ENCODE measurements around the gene DOC2B.

Gene DOC2B

GRCh38 chr17:160336-160735, 21.1 kb downstream of the DOC2B start:
- DNase-seq: no peak

- no peak for DNase-seq
Measured at GRCh38 chr17:159609-160008, 21.8 kb downstream of the DOC2B start.

GRCh38 chr17:158379-158778, 23.1 kb downstream of the DOC2B start:
- DNase-seq: no peak

GRCh38 chr17:157901-158300, 23.5 kb downstream of the DOC2B start:
- no peak for DNase-seq

- DNase-seq: no peak
Measured at GRCh38 chr17:156946-157345, 24.5 kb downstream of the DOC2B start.

GRCh38 chr17:156094-156621, 25.3 kb downstream of the DOC2B start:
- DNase-seq: no peak

- no peak for DNase-seq
Measured at GRCh38 chr17:155576-155975, 25.9 kb downstream of the DOC2B start.

- DNase-seq: no peak
Measured at GRCh38 chr17:153851-154250, 27.6 kb downstream of the DOC2B start.

DNA sequence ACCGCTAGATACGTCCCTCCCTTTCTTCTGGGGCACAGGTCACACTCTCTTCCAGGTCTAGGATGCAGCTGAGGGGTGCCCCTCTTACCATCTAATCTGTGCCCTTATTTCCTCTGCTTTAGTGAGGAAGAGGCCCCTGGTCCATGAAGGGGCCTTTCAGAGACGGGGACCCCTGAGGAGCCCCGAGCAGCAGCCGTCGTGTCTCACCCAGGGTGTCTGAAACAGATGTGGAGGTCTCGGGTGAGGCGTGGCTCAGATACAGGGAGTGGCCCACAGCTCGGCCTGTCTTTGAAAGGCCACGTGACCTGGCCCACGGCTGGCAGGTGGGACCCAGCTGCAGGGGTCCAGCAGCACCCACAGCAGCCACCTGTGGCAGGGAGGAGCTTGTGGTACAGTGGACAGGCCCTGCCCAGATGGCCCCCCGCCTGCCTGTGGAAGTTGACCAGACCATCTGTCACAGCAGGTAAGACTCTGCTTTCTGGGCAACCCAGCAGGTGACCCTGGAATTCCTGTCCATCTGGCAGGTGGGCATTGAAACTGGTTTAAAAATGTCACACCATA, 28.5 kb downstream of the DOC2B start:
- no peak for DNase-seq

GRCh38 chr17:151886-152859, 29.3 kb downstream of the DOC2B start:
- no peak for DNase-seq

DNA sequence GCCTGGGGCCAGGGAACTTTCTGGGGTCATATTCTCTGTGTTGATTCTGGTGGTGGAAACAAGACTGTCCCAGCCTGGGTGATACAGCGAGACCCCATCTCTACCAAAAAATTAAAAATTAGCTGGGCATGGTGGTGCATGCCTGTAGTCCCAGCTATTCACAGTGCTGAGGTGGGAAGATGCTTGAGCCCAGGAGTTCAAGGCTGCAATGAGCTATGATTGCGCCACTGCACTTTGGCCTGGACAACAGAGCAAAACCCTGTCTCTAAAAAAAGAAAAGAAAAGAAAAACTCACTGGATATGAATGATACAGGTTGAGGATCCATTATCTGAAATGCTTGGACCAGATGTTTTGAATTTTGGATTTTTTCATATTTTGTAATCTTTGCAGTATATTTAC, 30.4 kb downstream of the DOC2B start:
- DNase-seq: no peak

DNA sequence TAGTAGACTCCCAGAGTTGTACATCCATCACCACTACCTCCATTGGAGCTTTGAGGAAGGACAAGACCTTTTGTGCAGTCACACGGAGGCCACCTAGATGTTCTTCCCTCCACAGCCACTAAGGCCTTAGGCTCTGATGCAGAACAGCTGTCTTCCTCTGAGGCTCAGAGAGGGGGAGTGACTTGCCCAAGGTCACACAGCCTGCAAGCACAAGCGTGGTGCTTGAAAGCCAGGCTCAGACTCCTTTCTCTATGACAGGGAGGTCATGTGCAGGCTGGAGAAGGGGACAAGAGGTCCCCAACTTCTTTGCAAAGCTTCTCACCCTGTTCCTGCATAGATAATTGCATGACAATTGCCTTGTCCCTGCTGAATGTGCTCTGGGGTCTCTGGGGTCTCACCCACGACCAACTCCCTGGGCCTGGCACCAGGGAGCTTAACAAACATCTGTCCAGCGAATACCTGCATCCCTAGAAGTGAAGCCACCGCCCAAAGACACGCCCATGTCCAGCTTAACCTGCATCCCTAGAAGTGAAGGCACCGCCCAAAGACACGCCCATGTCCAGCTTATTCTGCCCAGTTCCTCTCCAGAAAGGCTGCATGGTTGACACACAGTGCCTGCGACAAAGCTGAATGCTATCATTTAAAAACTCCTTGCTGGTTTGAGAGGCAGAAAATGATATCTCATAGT, 31.4 kb downstream of the DOC2B start:
- DNase-seq: no peak

- no peak for DNase-seq
Measured at GRCh38 chr17:149231-149630, 32.2 kb downstream of the DOC2B start.

DNA sequence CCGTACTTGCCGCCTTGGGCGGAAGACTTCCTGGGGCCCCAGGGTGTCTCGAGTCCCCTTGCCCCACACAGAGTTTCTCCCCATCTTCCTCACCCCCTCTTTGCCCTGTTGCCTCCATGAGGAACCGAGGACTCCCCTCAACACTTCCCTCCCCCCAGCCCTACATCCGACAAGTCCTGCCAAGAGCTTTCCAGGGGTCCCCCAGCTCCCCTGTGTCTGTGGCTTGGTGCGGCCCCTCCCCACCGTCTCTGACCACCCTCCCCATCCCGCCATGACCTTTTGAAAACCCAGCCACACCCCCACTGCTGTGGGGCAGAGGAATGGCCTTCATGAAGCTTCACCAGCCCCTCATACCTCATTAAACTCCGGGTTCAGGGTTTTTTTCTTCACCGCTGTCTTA, 32.7 kb downstream of the DOC2B start:
- no peak for DNase-seq

- no peak for DNase-seq
Measured at GRCh38 chr17:147796-148740, 33.4 kb downstream of the DOC2B start.

DNA sequence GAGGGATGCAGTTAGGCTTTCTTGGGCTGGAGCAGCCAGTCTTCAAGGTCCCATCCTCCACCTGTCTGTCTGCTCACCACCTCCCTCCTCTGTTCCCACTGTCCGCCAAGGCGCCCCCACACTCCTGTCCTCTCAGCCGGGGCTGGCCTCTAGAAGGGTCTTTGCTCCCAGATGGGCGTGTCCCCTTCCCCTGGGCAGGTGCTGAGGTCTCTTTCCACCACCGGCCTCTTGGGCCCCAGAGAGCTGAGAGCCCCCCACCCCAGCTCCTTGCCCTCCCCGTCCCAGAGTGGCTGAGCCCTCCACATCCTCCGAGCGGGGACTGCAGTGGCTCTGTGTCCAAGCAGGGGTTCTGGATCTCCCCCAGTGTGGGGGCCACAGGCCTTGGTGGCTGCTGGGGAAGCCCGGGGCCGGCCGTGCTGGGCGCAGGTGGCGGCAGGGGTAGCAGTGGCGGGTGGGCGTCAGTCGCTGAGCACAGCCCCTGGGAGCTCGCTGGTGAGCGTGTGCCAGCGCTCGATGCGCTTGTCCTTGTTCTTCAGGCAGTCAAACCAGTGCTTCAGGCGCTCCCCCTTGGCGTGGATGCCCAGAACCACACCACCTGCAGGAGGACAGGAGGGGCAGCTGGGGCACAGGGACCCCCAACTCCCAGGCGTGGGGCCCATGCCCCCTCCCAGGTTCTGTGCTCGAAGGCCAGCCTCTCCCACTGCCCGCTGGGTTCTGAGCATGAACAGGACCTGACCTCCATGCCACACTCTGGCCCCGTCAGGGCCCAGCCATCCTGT, 34.3 kb downstream of the DOC2B start:
- DNase-seq: no peak

DNA sequence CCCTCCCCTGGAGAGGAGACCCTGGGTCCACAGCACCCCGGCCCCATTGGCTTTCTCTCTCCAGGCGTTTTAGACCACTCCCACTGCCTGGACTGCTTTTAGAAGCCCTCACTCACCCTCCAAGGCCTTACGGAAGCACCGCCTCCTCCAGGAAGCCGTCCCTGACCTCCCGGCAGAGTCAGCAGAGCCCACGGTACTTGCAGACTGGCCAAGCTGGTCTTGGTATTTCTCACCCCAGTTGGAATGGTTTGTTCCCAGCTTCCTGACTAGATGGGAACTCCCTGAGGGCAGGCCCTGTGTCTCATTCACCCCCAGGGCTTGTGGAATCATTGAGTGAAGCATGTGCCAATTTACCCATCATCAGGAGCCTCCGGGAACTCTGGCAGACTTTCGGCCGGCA, 34.9 kb downstream of the DOC2B start:
- DNase-seq: no peak

DNA sequence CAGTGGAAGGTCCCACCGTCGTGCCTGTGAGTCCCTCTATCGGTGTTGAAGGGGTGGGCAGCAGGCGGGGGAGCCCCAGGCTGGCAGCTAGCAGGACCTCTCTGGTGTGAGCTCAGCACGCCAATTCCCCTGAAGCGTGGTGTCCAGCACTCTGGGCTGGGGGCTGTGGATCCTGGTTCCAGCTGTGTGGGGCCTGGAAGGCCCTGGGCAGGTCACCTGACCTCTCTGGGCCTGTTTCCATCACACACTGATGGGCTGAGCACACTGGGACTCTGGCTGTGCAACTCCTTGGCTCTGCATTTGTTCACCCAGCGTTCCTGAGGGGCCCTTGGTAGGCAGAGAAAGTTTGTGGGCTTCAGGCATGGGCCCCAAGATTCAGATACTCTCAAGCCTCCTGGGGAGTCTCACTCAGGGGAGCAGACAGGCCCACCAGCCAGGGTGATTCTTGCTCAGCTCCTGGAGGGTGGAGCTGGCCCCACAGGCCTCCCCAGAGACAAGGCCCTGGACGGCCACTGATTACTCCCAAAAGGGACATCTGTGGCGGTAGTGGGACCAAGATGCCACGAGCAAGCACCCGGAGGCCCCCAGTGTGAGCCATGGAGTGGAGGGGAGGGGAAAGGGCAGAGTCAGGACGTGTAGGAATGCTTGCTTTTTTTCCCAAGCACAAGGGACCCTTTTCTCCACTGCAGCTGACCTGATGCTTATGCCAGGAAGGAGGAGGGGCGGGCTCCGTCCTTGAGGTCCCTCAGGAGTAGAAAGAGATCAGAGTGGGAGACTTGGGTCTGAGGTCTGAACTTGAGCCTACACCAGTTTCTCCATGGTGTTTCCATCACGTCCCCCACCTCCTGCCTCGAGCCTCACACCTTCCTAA, 35.5 kb downstream of the DOC2B start:
- DNase-seq: no peak

DNA sequence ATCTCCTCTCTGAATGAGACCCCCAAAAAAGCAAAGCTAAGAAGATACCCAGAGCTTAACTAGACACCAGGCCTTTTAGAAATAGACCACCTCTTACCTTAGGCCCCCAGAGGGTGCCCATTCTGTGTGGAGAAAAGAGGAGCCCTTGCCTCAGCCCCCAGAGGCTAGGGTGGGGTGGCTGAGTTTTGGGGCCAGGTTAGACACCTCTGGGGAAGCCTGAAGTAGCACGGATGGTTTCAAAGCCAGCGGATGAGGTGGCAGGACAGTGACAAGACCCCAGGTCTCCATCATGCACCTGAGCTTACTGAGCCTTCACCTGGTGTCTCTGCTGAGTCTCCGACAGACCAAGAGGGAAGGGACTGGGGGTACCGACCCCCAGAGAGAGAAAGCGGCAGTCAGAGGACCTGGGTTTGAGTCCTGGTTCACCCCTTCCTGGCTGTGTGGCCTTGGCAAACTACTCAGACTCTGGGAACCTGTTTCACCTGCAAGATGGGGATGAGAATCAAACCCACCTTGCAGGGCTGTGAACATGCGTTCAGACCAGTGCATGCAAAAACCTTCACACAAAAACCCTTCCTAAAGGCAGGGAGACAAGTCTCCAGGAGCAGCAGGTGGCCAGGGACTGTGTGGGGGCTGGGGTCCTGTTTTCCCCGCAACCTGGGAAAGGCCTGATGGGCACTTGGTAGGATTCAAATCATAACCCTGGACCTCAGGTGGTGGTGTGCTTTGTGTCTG, 36.3 kb downstream of the DOC2B start:
- no peak for DNase-seq

DNA sequence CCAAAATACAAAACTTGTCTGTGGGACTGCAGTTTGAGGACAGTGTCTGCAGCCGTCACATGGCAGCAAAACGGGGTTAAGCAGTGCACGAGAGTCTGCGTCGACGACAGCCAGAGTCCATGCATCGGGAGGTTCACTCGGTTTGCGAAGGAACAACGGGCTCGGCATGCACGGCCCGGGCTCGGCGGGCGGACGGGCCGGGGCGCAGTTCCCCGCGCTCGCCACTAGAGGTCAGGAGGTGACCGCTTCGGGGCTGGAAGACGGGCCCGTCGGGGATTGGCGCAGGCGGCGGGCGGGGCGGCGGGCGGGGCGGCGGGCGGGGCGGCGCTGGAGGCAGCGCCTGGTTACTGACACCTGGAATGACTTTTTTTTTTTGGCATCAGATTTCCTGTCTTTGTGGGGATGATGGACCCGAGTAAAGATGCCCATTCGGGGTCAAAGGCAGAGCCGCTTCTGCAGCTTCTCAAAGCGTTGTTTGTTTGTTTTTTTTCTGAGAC, 37.6 kb downstream of the DOC2B start:
- DNase-seq: peak; percentile 41
